GM12892 (cell line): ENCODE results near the gene FBN1.

Source experiments
- DNase-seq: peaks from one replicate; pipeline ENCODE4 v3.0.0; 2011; ENCODE audit not compliant: insufficient read length
- FAIRE-seq: peaks from 2 replicates; lab custom pipeline; 2011; peaks lifted over from hg19 to GRCh38; lab: Jason Lieb, UNC
- POLR2A ChIP-seq: IDR thresholded peaks from 2 replicates; pipeline ENCODE4 v1.6.1; 2011; ENCODE audit warnings: low read depth, low read length, control low read depth
- POLR2AphosphoS5 ChIP-seq: IDR thresholded peaks from 2 replicates; pipeline ENCODE4 v1.6.1; 2011; ENCODE audit warnings: low read depth, low read length, control low read depth
- TAF1 ChIP-seq: IDR thresholded peaks from 2 replicates; pipeline ENCODE4 v1.6.1; 2011; ENCODE audit warnings: low read depth, mild to moderate bottlenecking, control low read depth, low read length, borderline replicate concordance

Gene FBN1

GRCh38 chr15:48402427-48403177 is 242.9 kb downstream of the FBN1 start:
- FAIRE-seq (peak; percentile 90), DNase-seq (no peak)
- TF ChIP-seq TAF1, result no peak
- TF ChIP-seq POLR2A, result no peak
- no peak for TF ChIP-seq POLR2AphosphoS5

- DNase-seq (no peak), FAIRE-seq (no peak)
- no peak for TF ChIP-seq POLR2AphosphoS5
- TF ChIP-seq POLR2A, result no peak
- TF ChIP-seq TAF1, result no peak
These were observed 245.4 kb downstream of the FBN1 start for GRCh38 chr15:48400086-48400485.

- no peak for TF ChIP-seq TAF1
- TF ChIP-seq POLR2A, result no peak
- TF ChIP-seq POLR2AphosphoS5, result no peak
- DNase-seq, result no peak
- no peak for FAIRE-seq
These were observed 247.7 kb downstream of the FBN1 start for GRCh38 chr15:48397841-48398240.

- TF ChIP-seq TAF1 (no peak), POLR2AphosphoS5 (no peak), POLR2A (no peak)
- FAIRE-seq (no peak), DNase-seq (no peak)
These were observed 249.5 kb downstream of the FBN1 start for GRCh38 chr15:48396020-48396419.

- DNase-seq, result no peak
- no peak for TF ChIP-seq POLR2AphosphoS5
- no peak for TF ChIP-seq TAF1
- TF ChIP-seq POLR2A, result no peak
- FAIRE-seq, result no peak
These were observed 249.9 kb downstream of the FBN1 start for GRCh38 chr15:48395521-48396011.

GRCh38 chr15:48394970-48395369 is 250.5 kb downstream of the FBN1 start:
- DNase-seq, result no peak

GRCh38 chr15:48393645-48394506 is 251.6 kb downstream of the FBN1 start:
- FAIRE-seq (no peak), DNase-seq (no peak)
- TF ChIP-seq TAF1 (no peak), POLR2A (no peak), POLR2AphosphoS5 (no peak)

More at GRCh38 chr15:48394970-48395369, 250.5 kb downstream of the FBN1 start:
- no peak for FAIRE-seq
- TF ChIP-seq POLR2A (no peak), TAF1 (no peak), POLR2AphosphoS5 (no peak)

- FAIRE-seq, result no peak
- DNase-seq, result no peak
- TF ChIP-seq TAF1 (no peak), POLR2A (no peak), POLR2AphosphoS5 (no peak)
These were observed 253.2 kb downstream of the FBN1 start for GRCh38 chr15:48392356-48392755.

GRCh38 chr15:48391950-48392349 is 253.6 kb downstream of the FBN1 start:
- no peak for TF ChIP-seq POLR2A
- TF ChIP-seq TAF1, result no peak
- TF ChIP-seq POLR2AphosphoS5, result no peak
- DNase-seq (no peak), FAIRE-seq (no peak)

GRCh38 chr15:48389691-48390143 is 255.8 kb downstream of the FBN1 start:
- TF ChIP-seq TAF1 (no peak), POLR2AphosphoS5 (no peak), POLR2A (no peak)
- FAIRE-seq (no peak), DNase-seq (no peak)

- DNase-seq, result no peak
- no peak for TF ChIP-seq TAF1
- TF ChIP-seq POLR2AphosphoS5, result no peak
- no peak for TF ChIP-seq POLR2A
- FAIRE-seq, result no peak
These were observed 256.6 kb downstream of the FBN1 start for GRCh38 chr15:48388910-48389309.
